Germinal center (tissue), 1 donor: ENCODE results near the gene TRIM43.
"Not testable (repeated sequence)": the region's sequence is repeated elsewhere in the genome, so short reads cannot be mapped to it uniquely, and the experiment has no call there.

Experiments
- DNase-seq: peaks from one replicate; pipeline ENCODE4 v3.0.0; 2012; ENCODE audit warnings: mixed read lengths, low spot score

TRIM43 gene

DNA sequence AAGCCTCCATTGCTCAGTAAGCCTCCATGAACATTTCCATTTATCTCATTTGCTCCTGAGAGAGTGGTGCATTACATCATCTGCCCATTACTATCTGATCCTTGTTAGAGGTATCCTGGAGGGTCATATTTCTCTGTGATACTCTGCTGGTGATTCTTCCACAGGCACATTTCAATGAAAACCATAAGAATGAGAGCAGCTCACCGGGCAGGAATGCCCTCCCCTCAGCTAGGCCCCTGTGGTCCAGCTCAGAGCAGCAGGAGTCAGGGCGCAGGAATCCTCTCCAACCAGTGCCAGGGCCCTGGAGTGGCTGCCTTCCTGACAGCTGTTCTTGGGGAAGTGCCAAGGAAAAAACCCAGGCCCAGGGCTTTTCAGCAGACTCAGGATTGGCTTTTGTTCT lies 50.0 kb downstream of the TRIM43 start:
- DNase-seq: not testable (repeated sequence)

DNA sequence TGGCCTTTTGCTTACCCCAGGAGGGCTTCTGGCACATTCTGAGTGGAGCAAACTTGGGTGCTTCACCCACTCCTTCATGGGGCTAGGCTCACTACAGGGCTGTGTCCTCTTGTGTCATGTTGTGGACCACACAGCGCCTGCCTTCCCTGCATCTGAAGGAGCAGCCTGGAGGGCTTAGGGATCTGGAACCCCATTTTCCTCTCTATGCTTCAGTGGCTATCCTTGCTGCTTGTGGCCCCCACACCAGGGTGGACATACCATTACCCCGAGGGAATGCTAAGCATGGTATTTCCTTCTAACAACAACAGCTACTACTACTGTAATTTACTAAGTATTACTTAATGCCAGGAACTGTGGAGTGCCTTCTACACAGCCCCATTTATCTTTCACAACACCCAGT lies 50.6 kb downstream of the TRIM43 start:
- not testable (repeated sequence) for DNase-seq

DNA sequence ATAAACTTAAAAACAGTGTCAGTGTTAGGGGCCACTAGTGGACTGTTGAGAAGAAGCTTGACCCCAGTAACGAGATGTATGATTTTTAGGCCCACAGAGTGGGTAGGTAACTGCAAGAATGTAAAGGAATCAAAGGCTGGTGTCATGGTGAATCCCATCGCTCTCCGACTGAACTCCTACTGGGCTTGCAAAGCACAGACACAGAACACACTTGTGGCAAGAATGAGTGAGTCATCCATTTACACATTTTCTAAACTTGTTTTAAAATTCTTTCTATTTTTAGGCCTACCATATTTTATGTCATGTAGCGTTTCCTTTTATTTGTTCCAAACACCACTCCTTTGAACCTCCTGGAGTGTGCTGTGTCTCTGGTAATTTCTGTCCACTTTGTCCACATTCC lies 51.1 kb downstream of the TRIM43 start:
- DNase-seq: not testable (repeated sequence)

DNA sequence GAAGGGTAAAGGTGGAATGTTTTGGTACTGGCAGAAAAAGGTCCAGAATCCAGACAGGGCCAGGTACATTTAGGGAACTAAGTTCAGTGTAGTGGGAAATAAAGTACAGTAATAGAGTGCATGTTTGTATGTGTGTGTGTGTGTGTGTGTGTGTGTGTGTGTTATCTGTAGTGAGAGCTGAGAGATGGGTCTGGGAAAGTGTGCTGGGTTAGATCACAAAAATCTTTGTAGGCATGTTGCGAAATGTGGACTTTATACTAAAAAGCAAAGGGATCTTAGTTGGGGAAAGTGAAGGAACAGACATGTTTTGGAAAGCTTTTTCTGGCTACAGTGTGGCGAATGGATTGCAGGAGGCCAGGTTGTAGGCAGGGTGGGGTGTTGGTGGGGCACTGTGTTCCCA lies 53.5 kb downstream of the TRIM43 start:
- DNase-seq: not testable (repeated sequence)

DNA sequence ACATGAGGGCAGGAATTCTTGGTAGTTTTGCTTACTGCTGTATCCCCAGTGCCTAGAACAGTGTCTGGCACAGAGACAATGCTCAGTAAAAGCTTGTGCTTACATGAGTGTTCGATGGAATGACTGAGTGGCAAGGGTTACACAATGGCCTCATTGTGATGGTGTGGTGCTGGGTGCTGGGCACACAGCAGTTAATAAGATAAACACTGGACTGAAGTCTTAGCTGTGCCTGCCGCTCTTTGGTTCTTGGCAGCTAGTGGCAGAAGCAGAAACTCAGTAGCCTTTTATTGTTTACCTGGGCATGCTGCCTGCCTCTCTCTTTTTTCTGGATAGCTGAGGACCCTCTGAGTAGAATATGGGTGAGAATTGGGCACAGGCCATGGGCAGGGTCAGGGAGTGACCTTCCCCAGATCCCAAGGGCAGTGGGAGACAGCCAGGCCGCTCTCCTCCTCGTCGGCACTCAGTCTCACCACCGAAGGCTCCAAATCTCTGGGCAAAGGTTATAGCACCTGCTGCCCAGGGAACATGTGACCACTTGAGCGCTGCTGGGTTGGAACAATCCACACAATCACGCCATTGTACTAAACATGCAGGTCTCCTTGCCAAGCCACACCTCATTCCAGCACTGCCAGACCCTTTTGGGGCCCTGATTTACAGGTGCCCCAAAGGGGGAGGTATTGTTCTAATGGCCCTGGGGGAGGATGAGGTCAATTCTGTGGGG lies 54.6 kb downstream of the TRIM43 start:
- DNase-seq: not testable (repeated sequence)

DNA sequence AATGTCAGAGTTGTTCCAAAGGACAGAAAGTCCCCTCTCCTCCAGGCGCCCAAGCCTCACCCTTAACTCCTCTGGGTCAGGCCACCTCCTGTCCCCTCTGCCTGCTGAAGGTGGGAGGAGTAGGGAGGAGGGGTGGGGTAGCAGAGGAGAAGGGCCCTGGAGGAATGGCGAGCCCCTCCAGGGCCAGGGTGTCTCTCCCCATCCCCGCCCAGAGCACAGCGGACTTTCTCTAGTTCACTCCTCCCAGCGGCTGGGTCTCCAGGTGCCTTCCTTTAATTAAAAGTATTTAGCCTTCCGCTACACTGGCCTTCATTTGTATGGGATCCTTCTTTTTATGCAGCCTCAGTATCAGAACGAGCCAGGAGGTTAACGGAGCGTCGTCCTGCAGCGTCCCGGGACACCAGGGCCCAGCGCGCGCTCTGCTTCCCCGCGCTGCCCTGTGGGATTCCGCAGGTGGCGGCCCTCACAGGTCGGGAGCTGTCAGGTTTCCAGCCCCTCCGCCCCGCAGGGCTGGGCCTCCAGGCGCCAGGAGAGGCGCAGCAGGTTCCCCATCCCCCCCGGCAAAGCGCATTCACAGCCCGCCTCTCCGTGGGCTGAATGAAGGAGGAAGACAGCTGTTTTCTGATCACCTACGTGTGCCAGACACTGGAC lies 57.2 kb downstream of the TRIM43 start:
- not testable (repeated sequence) for DNase-seq
